ENCODE data around the gene CCDC126. TPM values are rescaled to one million over a fixed set of nuclear protein-coding genes. Genes with fewer than 3 reads are reported as not detected.

CCDC126 gene
- total and polyA plus RNA-seq, 10 of the 15 experiments (the other 5 are each of a cell fraction or from before 2014, with no cell fraction given), result 10.9 to 49.9 (median 24.1) TPM

- no peaks in the 10 kb centered on the region for H4K20me1 ChIP-seq (ENCODE audit: control insufficient read depth, insufficient read depth)
- ChIA-PET POLR2A (no interaction called here), SMC1A (ENCODE audit: uncharacterized antibody, unreplicated experiment) (no interaction called here), RAD21 (ENCODE audit: unreplicated experiment) (no interaction called here), CTCF (no interaction called here)
- H2AFZ ChIP-seq (ENCODE audit: control insufficient read depth, low read depth, low read length), result no peak overlapping the region
- peaks cover 19% of the 10 kb centered on the region for H3K9me3 ChIP-seq (replicated peaks; ENCODE audit: control insufficient read depth, insufficient read depth, low read length)
- TF ChIP-seq ZNF622 (IDR thresholded peaks at IDR 0.05) (no peak), SRF (IDR thresholded peaks at IDR 0.05; ENCODE audit: low read depth in 2 of 2, low read length in 2 of 2) (no peak), SMARCA5 (IDR thresholded peaks at IDR 0.05) (no peak), CEBPB (IDR thresholded peaks at IDR 0.05; ENCODE audit: borderline replicate concordance in 1 of 2, low read depth in 2 of 2, low read length in 2 of 2) (no peak), MEF2B (IDR thresholded peaks at IDR 0.05; ENCODE audit: partially characterized antibody, poor library complexity, severe bottlenecking) (no peak), ATF7 (IDR thresholded peaks at IDR 0.05; ENCODE audit: low read depth) (no peak), PKNOX1 (IDR thresholded peaks at IDR 0.05) (no peak), POU2F2 (IDR thresholded peaks at IDR 0.05; ENCODE audit: borderline replicate concordance, low read depth, low read length) (no peak), JUND (IDR thresholded peaks at IDR 0.05; ENCODE audit: low read depth, low read length) (no peak), USF1 (IDR thresholded peaks at IDR 0.05; ENCODE audit: borderline replicate concordance, extremely low read length, insufficient read depth, low read depth, low read length) (no peak), PBX3 (IDR thresholded peaks at IDR 0.05; ENCODE audit: insufficient replicate concordance, low read depth, low read length) (no peak), SMAD1 (IDR thresholded peaks at IDR 0.05; ENCODE audit: low read depth, partially characterized antibody) (no peak), RAD21 (IDR thresholded peaks at IDR 0.05; ENCODE audit: insufficient read depth, low read depth, low read length) (no peak)
- H3K36me3 ChIP-seq (ENCODE audit: control insufficient read depth in 2 of 2, insufficient read depth in 2 of 2, low read length in 1 of 2), result peaks cover 2 to 3% of the 10 kb centered on the region in 2 experiments; a peak in 3 of 4 replicates
- DNase-seq (ENCODE audit: low read depth, low spot score) (no peak), FAIRE-seq (no peak), ATAC-seq (no peak)
- no peak overlapping the region for H3K4me2 ChIP-seq (ENCODE audit: control insufficient read depth, insufficient read depth)
- H3K4me3 ChIP-seq, result no peak overlapping the region
- no TSS peak for BruUV-seq (replicated peaks)
- H3K9ac ChIP-seq (ENCODE audit: control insufficient read depth, insufficient read depth, low read length), result no peak overlapping the region
- peaks cover 7% of the 10 kb centered on the region for H3K79me2 ChIP-seq (ENCODE audit: control insufficient read depth, insufficient read depth, low read length)
- H3K4me1 ChIP-seq (ENCODE audit: control insufficient read depth, insufficient read depth, low read length), result no peaks in the 10 kb centered on the region
- intact Hi-C loops (cut with micrococcal nuclease; ENCODE audit: unreplicated experiment) (no loop called here), in situ Hi-C loops (cut with MboI) (no loop called here)
- no peak overlapping the region for H3K27ac ChIP-seq (ENCODE audit: control insufficient read depth, insufficient read depth)
- WGBS (ENCODE audit: insufficient coverage, insufficient replicate concordance, low lambda C conversion rate, missing lambda C conversion rate), result 97% methylated on average over 4 of the region's 4 CpGs
- no peaks in the 10 kb centered on the region for H3K27me3 ChIP-seq (replicated peaks in 1 of 2; ENCODE audit: control insufficient read depth in 2 of 2, insufficient read depth in 2 of 2, low read length in 1 of 2)
Measured at GRCh38 chr7:23619141-23619540, 22.0 kb downstream of the CCDC126 start.
